ENCODE results near the gene COPG1. TPM values are rescaled to one million over a fixed set of nuclear protein-coding genes. Genes with fewer than 3 reads are reported as not detected.

Gene COPG1
- polyA plus RNA-seq, 1 of the 3 experiments (the other 2 are of a cell fraction) = 114 TPM

- TF ChIP-seq CTCF (IDR thresholded peaks at IDR 0.05) (peak; percentile 35), FOXJ3 (CRISPR knock-in tag; IDR thresholded peaks at IDR 0.05) (0 out of 2 replicates have a peak, but pooled peaks have one; percentile 31), ZBTB33 (IDR thresholded peaks at IDR 0.05; ENCODE audit: borderline replicate concordance, low read depth) (no peak), RAD21 (IDR thresholded peaks at IDR 0.05; ENCODE audit: low read length) (no peak; the same call in 1 of the 2 replicates), EZH2phosphoT487 (IDR thresholded peaks at IDR 0.05; ENCODE audit: borderline replicate concordance, low read depth) (no peak), IRF3 (IDR thresholded peaks at IDR 0.05; ENCODE audit: low read depth, low read length) (no peak), TEAD4 (IDR thresholded peaks at IDR 0.05; ENCODE audit: borderline replicate concordance, insufficient read depth) (no peak), ELF1 (IDR thresholded peaks at IDR 0.05) (no peak), RXRA (IDR thresholded peaks at IDR 0.05; ENCODE audit: borderline replicate concordance, low read depth) (no peak), MXI1 (IDR thresholded peaks at IDR 0.05; ENCODE audit: low read depth, low read length) (peak; percentile 75), MEF2A (IDR thresholded peaks at IDR 0.05; ENCODE audit: borderline replicate concordance, low read depth) (no peak), POLR2AphosphoS5 (IDR thresholded peaks at IDR 0.05; ENCODE audit: low read depth, low read length) (no peak), TCF12 (IDR thresholded peaks at IDR 0.05) (no peak), FOSL2 (IDR thresholded peaks at IDR 0.05; ENCODE audit: borderline replicate concordance, low read depth) (no peak), SIN3A (IDR thresholded peaks at IDR 0.05; ENCODE audit: borderline replicate concordance, low read depth, low read length) (0 out of 2 replicates have a peak, but pooled peaks have one; percentile 67), REST (IDR thresholded peaks at IDR 0.05; ENCODE audit: low read depth, low read length) (0 out of 2 replicates have a peak, but pooled peaks have one; percentile 8), TAF1 (IDR thresholded peaks at IDR 0.05; ENCODE audit: borderline replicate concordance, low read depth, low read length) (no peak; the same call in 1 of the 2 replicates), YY1 (IDR thresholded peaks at IDR 0.05; ENCODE audit: low read depth) (no peak)
These were observed 65.2 kb downstream of the COPG1 start (continued) for GRCh38 chr3:129314386-129315222.
